ENCODE data around the gene DOC2B. TPM values are rescaled to one million over a fixed set of nuclear protein-coding genes. Genes with fewer than 3 reads are reported as not detected.

Gene DOC2B
- total and polyA plus RNA-seq, 8 donors = 2.4 to 6.9 (median 3.4) TPM

- intact Hi-C loops (cut with DNase I) = no loop called here
- no peak for ATAC-seq
Measured at GRCh38 chr17:149897-150584, 31.4 kb downstream of the DOC2B start.

GRCh38 chr17:149231-149630, 32.2 kb downstream of the DOC2B start:
- Histone ChIP-seq H3K27ac (no peak overlapping the region), H3K4me1 (peaks cover 0 to 3% of the 10 kb centered on the region in 2 donors), H3K4me3 (no peak overlapping the region), H3K36me3 (peaks cover 0 to 21% of the 10 kb centered on the region in 2 donors), H3K27me3 (no peaks in the 10 kb centered on the region), H3K9me3 (no peaks in the 10 kb centered on the region)
- TF ChIP-seq, protein P1, sequence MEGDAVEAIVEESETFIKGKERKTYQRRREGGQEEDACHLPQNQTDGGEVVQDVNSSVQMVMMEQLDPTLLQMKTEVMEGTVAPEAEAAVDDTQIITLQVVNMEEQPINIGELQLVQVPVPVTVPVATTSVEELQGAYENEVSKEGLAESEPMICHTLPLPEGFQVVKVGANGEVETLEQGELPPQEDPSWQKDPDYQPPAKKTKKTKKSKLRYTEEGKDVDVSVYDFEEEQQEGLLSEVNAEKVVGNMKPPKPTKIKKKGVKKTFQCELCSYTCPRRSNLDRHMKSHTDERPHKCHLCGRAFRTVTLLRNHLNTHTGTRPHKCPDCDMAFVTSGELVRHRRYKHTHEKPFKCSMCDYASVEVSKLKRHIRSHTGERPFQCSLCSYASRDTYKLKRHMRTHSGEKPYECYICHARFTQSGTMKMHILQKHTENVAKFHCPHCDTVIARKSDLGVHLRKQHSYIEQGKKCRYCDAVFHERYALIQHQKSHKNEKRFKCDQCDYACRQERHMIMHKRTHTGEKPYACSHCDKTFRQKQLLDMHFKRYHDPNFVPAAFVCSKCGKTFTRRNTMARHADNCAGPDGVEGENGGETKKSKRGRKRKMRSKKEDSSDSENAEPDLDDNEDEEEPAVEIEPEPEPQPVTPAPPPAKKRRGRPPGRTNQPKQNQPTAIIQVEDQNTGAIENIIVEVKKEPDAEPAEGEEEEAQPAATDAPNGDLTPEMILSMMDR (IDR thresholded peaks at IDR 0.05) = no peak
- intact Hi-C loops (cut with DNase I) = no loop called here
- ATAC-seq = no peak
- no peak for DNase-seq

More at GRCh38 chr17:149897-150584, 31.4 kb downstream of the DOC2B start:
- Histone ChIP-seq H3K4me3 (no peak overlapping the region), H3K36me3 (peaks cover 0 to 21% of the 10 kb centered on the region in 2 donors), H3K27me3 (no peaks in the 10 kb centered on the region), H3K9me3 (no peaks in the 10 kb centered on the region), H3K4me1 (no peaks in the 10 kb centered on the region), H3K27ac (no peak overlapping the region)
- TF ChIP-seq, protein P1 (IDR thresholded peaks at IDR 0.05) = no peak
- DNase-seq = peak in 2 of 4 donors; percentile 10 to 20

DNA sequence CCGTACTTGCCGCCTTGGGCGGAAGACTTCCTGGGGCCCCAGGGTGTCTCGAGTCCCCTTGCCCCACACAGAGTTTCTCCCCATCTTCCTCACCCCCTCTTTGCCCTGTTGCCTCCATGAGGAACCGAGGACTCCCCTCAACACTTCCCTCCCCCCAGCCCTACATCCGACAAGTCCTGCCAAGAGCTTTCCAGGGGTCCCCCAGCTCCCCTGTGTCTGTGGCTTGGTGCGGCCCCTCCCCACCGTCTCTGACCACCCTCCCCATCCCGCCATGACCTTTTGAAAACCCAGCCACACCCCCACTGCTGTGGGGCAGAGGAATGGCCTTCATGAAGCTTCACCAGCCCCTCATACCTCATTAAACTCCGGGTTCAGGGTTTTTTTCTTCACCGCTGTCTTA, 32.7 kb downstream of the DOC2B start:
- H3K27me3 ChIP-seq = no peaks in the 10 kb centered on the region
- peaks cover 0 to 7% of the 10 kb centered on the region in 2 donors for H3K4me1 ChIP-seq
- intact Hi-C loops (cut with DNase I) = no loop called here
- no peaks in the 10 kb centered on the region for H3K9me3 ChIP-seq
- no peak for ATAC-seq
- peaks cover 0 to 21% of the 10 kb centered on the region in 2 donors for H3K36me3 ChIP-seq
- no peak overlapping the region for H3K4me3 ChIP-seq
- TF ChIP-seq, protein P1 (IDR thresholded peaks at IDR 0.05) = no peak
- H3K27ac ChIP-seq = no peak overlapping the region
- DNase-seq = no peak

- H3K4me3 ChIP-seq = no peak overlapping the region
- H3K9me3 ChIP-seq = no peaks in the 10 kb centered on the region
- peaks cover 0 to 21% of the 10 kb centered on the region in 2 donors for H3K36me3 ChIP-seq
- intact Hi-C loops (cut with DNase I) = no loop called here
- peaks cover 0 to 5% of the 10 kb centered on the region in 2 donors for H3K27me3 ChIP-seq
- ATAC-seq (no peak), DNase-seq (peak in 2 of 4 donors; percentile 10 to 45)
- H3K4me1 ChIP-seq = peaks cover 0 to 11% of the 10 kb centered on the region in 2 donors
- no peak overlapping the region for H3K27ac ChIP-seq
- TF ChIP-seq, protein P1 (IDR thresholded peaks at IDR 0.05) = no peak
Measured at GRCh38 chr17:147796-148740, 33.4 kb downstream of the DOC2B start.

All from left lung (tissue), 10 donors.